Stimulated activated CD4-positive, alpha-beta T cell treated with anti-CD3 and anti-CD28 coated beads, Interleukin-4, amount 100 ng/mL, for 24 hours (primary cell): ENCODE data around the gene CGB3.
"Not testable (repeated sequence)": the region's sequence is repeated elsewhere in the genome, so short reads cannot be mapped to it uniquely, and the experiment has no call there.

ENCODE experiments used
- DNase-seq: peaks from one replicate; pipeline ENCODE4 v3.0.0-alpha.2; 2020

The CGB3 gene

DNA sequence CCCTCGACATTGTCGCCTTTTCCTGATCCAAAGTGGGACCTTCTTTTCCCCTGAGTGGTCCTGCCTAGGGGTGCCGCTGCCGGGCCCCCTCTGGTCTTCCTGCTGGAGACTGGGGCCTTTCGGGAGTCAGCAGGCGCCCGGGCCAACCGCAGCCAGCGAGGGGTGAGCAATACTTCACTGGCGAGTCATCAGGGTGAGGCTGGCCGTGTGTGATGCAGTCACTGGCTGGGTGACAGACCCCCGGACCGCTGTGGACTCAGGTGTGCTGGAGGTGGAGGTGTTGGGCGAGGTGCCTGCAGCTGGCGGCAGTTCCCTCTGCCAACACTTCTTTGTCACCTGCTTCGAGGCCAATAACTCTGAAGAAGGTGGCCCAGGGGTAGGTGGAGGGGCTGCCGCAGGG, 18.0 kb upstream of the CGB3 start:
- DNase-seq: no peak

DNA sequence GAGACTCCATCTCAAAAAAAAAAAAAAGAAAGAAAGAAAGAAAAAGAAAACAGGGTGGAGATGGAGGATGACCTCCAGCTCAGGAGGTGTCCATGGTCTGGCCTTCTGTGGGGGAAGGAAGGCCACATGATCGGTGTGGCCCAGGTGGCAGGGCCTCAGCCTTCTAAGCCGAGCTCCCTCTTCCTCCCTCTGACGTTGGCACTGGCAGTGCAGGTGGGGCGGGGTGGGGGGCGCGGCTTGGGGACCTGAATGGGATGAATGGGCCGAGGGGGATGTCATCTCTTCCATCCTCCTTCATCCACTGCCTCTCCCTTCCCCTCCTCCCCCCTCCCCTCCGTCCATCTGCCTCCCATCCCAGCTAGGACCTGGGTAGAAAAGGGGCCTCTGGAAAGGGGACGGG, 15.6 kb upstream of the CGB3 start:
- not testable (repeated sequence) for DNase-seq

DNA sequence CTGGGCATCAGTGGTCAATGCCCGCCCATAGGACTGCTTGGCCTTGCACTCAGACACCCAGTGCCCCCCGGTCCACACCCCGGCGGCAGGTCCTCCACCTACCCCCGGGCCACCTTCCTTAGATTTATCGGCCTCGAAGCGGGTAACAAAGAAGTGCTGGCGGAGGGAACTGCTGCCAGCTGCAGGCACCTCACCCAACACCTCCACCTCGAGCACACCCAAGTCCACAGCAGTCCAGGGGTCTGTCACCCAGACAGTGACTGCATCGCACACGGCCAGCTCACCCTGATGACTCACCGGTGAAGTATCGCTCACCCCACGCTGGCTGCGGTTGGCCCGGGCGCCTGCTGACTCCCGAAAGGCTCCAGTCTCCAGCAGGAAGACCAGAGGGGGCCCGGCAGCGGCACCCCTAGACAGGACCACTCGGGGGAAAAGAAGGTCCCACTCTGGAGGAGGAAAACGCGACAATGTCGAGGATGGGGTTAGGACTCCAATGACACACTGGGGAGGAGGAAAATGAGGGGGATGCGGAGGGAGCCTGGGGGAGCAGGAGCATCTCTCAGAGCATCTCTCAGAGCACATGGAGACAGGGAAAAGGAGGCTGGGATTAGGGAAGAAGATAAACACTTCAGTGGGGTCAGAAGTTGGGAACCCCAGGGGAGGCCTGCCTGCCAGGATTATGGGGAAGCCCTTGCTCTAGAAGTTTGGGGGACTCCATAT, 14.6 kb upstream of the CGB3 start:
- not testable (repeated sequence) for DNase-seq

DNA sequence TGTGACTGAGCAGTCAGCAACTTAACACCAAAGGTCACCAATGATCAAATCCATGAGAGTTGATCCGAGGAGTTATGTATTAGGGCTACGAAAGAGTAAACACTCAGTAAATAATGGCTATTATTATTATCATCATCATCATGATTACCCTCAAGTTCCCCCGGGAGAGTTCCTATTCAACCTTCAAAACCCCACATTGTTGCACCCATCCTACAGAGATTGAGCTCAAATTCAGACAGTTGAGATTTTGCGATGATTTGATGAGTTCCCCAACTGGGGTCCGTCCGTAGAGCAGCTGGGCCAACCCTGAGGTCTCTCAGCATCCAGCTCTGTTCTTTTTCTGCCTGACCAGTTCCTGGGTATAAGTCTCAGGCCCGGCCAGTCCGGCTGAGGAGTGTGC, 14.0 kb upstream of the CGB3 start:
- DNase-seq: not testable (repeated sequence)

DNA sequence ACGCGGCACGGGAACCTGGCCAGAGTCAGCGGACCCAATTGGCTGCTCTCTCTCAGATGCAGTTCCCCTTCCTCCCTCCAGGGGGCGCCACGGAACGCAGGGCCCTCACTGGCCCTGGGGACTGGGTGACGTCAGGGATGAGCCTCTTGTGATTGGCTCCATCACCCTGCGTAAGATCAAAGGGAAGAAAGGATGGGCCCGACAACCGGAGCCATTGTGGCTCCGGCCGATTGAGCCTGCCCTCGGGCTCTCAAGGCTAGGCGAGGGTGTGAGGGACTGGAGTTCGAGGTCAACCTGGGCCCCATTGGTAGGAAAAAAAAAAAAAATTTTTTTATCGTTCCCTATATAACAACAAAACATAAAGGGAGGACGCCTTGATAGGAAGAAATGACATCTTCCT, 12.7 kb upstream of the CGB3 start, which contains the start of gene CGB1:
Gene CGB1 (minus strand): TSS at position 81 of the 400 bp plus-strand sequence. CDS start 184 bp downstream, outside the sequence.
- DNase-seq: peak; percentile 50

DNA sequence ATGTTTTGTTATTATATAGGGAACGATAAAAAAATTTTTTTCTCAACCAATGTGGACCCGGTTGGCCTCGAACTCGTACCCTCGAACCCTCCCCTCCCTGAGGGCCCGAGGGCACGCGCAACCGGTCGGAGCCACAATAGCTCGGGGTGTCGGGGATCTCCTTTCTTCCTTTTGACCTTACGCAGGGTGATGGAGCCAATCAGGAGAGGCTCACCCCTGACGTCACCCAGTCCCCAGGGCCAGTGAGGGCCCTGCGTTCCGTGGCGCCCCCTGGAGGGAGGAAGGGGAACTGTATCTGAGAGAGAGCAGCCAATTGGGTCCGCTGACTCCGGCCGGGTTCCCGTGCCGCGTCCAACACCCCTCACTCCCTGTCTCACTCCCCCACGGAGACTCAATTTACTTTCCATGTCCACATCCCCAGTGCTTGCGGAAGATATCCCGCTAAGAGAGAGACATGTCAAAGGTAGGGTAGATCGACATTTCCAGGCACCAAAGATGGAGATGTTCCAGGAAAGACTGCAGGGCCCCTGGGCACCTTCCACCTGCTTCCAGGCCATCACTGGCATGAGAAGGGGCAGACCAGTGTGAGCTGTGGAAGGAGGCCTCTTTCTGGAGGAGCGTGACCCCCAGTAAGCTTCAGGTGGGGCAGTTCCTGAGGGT, 7.6 kb upstream of the CGB3 start, which contains the start of gene CGB2:
Gene CGB2 (plus strand): TSS at position 249 of the 660 bp plus-strand sequence. CDS start 206 bp downstream, at position 455.
- peak; percentile 55 for DNase-seq

DNA sequence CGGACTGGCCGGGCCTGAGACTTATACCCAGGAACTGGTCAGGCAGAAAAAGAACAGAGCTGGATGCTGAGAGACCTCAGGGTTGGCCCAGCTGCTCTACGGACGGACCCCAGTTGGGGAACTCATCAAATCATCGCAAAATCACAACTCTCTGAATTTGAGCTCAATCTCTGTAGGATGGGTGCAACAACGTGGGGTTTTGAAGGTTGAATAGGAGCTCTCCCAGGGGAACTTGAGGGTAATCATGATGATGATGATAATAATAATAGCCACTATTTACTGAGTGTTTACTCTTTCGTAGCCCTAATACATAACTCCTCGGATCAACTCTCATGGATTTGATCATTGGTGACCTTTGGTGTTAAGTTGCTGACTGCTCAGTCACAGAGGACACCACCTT, 6.2 kb upstream of the CGB3 start:
- DNase-seq: not testable (repeated sequence)

DNA sequence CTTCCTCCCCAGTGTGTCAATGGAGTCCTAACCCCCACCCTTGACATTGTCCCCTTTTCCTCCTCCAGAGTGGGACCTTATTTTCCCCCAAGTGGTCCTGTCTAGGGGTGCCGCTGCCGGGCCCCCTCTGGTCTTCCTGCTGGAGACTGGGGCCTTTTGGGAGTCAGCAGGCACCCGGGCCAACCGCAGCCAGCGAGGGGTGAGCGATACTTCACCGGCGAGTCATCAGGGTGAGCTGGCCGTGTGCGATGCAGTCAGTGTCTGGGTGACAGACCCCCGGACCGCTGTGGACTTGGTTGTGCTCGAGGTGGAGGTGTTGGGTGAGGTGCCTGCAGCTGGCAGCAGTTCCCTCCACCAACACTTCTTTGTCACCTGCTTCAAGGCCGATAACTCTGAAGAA, 5.6 kb upstream of the CGB3 start:
- not testable (repeated sequence) for DNase-seq

DNA sequence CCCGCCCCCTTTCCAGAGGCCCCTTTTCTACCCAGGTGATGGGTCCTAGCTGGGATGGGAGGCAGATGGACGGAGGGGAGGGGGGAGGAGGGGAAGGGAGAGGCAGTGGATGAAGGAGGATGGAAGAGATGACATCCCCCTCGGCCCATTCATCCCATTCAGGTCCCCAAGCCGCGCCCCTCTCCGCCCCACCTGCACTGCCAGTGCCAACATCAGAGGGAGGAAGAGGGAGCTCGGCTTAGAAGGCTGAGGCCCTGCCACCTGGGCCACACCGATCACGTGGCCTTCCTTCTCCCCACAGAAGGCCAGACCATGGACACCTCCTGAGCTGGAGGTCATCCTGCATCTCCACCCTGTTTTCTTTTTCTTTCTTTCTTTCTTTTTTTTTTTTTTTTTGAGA, 4.6 kb upstream of the CGB3 start:
- not testable (repeated sequence) for DNase-seq

DNA sequence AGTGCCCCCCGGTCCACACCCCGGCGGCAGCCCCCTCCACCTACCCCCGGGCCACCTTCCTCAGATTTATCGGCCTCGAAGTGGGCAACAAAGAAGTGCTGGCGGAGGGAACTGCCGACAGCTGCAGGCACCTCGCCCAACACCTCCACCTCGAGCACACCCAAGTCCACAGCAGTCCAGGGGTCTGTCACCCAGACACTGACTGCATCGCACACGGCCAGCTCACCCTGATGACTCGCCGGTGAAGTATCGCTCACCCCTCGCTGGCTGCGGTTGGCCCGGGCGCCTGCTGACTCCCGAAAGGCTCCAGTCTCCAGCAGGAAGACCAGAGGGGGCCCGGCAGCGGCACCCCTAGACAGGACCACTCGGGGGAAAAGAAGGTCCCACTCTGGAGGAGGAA, 1.5 kb upstream of the CGB3 start:
- not testable (repeated sequence) for DNase-seq

DNA sequence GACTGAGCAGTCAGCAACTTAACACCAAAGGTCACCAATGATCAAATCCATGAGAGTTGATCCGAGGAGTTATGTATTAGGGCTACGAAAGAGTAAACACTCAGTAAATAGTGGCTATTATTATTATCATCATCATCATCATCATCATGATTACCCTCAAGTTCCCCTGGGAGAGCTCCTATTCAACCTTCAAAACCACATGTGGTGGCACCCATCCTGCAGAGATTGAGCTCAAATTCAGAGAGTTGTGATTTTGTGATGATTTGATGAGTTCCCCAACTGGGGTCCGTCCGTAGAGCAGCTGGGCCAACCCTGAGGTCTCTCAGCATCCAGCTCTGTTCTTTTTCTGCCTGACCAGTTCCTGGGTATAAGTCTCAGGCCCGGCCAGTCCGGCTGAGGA, 955 bp upstream of the CGB3 start:
- DNase-seq: not testable (repeated sequence)

DNA sequence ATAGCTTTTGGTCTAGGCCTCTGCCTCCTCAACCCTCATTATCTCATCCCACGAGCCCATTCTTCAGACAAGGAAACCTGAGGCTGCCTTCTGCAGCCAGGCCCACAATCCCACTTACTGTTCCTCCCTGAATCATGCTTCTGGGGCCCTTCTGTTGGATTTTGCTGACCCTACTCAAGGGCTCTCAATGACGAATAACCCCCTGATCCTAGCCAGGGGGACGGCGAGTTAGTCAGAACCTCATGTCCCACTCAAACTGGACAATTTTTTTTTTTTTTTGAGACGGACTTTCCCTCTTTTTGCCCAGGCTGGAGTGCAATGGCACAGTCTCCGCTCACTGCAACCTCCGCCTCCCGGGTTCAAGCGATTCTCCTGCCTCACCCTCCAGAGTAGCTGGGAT, 2.0 kb downstream of the CGB3 start:
- no peak for DNase-seq

DNA sequence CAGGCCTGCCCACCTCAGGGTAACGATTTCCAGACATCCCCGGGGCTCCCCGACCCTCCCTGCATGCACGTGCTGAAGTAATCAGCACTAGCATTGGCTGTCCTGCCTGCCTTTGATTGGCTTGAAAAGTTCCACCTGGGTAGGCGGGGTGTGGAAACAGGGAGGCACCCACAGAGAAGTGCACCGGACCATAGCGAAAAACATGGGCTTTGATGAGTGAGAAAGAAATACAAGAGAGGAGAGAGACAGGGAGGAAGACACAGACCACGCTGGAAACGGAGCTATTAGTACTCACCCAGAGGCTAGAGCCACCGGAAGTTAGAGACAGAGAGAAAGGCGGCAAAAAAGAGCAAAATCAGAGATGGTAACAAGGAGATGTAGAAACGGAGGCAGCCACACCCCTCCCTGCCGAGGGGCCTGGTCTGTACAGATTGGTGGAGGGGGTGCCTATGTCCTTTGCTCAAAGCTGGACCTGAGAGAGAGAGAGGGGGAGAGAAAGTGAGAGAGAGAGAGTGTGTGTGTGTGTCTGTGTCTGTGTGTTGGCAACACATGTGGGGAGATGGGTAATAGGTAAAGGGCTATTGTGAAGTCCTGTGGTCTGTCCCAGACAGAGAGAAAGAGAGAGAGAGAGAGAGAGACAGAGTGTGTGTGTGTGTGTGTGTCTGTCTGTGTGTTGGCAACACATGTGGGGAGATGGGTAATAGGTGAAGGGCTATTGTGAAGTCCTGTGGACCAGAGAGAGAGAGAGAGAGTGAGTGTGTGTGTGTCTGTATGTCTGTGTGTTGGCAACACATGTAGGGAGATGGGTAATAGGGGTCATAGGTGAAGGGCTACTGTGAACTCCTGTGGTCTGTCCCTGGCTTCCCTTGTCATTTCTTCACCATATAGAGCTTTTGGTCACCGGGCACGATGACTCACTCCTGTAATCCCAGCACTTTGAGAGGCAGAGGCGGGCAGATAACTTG, 2.9 kb downstream of the CGB3 start:
- DNase-seq: no peak

DNA sequence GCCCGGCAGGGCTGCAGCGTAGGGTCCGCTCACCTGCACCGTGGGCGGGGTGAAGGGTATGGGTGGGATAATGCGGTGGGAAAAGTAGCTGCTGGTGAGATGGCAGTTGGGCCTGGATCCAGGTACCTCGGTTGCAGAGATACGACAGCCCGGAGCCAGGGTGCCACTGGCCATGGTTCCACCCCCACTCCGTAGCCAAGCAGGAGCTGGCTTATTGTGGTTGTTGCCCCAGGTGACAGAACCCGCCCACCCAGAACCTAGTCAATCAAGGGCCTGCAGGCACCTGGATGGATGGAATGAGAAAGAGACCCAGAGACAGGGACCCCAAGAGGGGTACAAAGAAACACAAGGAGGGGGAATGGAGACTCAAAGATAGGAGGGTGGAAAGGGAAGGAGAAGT, 3.8 kb downstream of the CGB3 start:
- DNase-seq: no peak

DNA sequence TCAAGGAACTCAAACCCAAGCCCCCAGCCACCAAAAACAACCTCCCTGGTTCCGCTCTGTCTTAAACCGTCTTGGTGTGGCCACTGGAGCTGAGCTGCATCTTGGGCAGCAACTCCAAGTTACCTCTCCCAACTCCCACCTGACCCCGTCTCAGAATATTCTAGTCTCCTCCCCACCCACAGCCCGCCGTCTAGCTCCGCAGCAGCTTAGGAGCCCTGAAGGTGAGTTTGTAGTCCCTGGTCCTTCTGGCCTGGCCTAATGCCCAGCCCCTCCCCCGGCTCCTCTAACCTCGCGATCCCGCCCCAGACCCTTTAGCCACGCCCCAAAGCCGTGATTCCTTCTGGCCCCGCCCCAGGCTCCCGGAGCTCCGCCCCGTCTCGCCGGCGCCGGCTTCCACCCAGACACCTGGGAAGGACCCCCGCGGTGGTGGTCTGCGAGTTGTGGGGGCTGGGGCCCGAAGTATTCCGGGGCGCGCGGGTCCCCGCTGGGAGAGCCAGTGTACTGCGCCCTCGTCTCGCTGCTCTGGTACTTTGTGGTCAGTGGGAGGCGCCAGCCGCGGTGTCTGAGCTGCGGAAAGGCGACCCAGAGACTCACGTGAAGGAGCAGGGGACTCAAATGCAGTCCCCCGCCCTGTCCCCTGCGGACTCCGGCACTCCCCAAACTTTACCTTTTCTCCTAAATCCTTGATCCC, 4.7 kb downstream of the CGB3 start:
- peak; percentile 55 for DNase-seq

DNA sequence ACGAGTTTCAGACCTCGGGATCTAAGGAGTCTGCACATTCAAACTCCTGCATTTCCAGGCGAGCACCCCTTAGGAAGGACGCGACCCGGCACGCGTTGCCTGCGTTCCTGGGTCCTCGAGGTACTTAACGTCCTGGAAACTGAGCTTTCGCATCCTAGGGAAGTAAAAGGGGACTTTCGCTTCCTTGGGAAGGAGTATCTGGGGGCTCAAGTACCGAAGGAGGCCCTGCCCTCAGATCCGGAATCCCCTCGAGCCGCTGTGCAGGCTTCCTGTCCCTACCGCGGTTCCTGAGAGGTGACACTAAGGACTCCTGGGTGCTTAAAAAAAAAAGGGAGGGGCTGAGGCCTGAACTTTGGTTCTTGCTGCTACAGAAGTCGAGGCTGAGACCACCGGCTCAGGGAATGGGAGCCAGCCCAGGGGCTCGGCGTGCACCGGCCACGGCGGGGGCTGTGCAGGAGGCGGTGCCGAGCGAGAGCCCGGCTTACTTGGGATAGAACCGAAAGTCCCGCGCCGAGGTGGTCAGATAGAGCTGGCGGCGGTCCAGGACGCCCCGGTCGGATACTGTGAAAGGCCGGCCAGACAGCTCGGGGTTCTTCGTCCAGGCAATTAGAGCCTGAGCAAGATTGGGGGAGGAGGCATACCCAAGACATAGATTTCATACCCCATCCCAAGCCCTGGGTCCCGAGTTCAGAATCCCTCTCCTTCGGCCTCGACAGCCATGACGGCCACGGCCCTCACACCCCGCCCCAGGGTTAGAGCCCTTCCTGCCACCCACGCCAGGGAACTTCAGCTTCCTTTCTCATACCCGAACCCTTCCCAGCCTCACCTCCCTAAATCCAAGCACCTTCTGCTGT, 5.5 kb downstream of the CGB3 start:
- not testable (repeated sequence) for DNase-seq

DNA sequence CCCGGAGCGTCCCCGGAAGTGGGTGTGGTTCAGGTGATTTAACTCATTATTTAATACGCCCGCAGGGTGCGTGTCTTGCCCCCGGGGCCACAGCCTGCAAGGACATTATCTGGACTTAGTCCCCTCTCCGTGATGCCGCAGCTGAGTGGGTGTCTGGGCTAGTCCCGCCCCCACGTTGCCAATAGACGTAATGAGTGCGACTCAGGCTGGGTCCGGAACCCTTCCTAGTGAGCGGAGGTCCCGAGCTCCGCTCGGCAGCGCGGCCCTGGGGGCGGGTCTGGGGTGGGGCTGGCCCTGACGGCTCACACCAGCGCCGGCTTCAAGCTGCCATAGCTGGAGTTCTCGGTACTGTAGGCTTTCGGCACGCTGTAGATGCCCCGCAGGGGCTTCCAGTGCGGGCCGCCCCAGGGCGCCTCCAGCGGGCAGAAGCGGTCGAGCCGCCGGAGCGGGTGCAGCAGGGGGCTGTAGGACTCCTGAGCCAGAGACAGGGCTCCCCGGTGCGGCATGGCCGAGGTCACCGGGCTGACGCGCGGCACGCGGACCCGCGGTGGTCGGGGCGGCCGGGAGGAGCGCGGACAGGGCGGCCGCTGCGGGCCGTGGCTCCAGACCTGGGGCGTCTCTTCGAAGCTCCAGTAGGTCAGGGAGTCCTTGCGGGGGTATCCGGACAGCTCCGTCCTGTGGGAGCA, 6.3 kb downstream of the CGB3 start:
- DNase-seq: peak; percentile 62

DNA sequence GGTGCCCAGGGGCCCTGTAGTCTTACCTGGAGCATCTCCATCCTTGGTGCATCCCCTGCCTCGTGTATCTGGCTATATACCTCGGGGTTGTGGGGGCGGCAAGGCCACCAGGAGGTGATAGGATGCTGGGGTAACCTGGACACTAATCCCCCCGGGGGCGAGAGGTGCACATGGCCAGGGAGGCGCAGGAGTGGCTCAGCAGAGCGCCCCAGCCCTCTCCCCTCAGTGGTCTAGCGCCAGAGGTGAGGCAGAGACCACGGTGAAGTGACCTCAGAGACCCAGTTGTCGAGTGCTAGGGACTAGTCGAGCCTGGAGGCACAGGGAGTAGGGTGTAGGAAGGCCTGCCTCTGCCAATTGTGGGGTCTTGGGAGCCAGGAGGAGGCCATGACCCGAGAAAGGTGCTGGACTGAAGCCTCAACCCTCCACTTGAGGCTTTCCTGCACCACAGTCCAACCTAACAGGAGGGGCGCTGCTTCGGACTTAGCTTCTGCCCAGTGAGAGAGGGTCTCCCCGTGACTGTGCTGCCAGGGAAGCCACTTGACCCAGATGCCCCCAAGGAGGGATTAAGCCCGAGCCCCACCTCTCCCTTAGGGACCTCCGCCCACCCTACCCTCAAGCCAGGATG, 7.0 kb downstream of the CGB3 start, which contains the start of gene LHB:
Gene LHB (minus strand): TSS at position 51 of the 625 bp plus-strand sequence. CDS start 10 bp downstream, at position 41.
- no peak for DNase-seq

DNA sequence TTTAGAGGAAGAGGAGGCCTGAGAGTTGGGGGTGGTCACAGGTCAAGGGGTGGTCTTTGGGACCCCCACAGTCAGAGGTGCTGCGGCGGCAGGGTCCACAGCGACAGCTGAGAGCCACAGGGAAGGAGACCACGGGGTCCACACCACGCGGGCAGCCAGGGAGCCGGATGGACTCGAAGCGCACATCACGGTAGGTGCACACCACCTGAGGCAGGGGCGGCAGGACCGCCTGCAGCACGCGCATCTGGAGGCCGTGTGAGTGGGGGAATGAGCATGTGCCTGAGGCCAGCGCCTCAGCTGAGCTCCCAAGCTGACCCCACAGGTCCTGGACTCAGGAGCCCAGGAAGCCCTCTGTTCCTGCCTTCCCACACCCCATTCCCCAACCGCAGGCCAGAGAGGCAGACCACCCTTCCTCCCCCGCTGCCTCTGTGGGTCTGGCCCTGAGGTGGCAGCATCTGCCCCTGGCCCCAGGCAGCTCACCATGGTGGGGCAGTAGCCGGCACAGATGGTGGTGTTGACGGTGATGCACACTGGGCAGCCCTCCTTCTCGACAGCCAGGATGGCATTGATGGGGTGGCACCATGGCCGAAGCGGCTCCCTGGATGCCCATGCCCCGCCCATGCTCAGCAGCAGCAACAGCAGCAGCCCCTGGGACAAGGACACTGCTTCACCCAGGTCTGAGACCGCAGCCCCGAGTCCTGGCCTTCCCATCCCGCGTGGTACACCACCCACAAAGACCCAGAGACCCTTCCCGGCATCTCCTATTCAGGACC, 7.9 kb downstream of the CGB3 start:
- no peak for DNase-seq

DNA sequence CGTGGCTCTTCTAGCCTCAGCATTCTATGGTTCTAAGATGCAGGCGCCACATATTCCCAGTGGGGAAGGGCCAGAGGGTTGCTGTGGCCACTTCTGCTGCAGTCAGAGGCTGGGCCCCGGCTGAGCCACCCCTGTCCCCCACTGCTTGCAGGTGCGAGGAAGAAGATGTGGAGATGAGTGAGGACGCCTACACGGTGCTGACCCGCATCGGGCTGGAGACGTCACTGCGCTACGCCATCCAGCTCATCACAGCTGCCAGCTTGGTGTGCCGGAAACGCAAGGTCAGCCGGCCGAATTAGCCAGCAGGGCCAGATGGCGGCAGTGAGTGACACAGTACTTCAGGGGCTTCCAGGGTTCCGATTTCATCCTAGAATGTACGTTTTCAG, 9.3 kb downstream of the CGB3 start:
- DNase-seq: no peak
